ENCODE measurements around the gene ADAMTS3.
A peak's percentile ranks its signal among the peaks of the same experiment; 100 is the strongest.

DNA sequence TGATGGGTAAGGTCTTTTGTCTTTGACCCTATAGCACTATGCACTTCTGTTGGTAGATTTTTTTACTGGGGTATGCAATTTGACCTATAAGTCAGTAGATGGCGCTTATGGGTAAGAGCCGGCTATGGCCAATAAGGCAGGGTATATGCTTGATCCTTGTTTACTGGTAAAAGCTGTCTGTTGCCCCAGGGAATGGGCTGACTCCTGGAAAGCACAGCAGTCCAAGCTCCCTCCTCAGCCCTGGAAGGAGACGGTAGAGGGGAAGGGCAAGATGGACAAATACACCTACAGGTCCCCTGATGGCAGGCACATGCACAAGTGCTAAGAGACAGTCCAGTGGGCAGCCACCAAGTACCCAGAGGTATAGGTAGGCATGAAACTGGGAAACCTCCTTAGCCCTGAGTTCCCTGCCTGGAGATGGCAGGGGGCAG lies 63.7 kb downstream of the ADAMTS3 start:
- TF ChIP-seq, protein P1, sequence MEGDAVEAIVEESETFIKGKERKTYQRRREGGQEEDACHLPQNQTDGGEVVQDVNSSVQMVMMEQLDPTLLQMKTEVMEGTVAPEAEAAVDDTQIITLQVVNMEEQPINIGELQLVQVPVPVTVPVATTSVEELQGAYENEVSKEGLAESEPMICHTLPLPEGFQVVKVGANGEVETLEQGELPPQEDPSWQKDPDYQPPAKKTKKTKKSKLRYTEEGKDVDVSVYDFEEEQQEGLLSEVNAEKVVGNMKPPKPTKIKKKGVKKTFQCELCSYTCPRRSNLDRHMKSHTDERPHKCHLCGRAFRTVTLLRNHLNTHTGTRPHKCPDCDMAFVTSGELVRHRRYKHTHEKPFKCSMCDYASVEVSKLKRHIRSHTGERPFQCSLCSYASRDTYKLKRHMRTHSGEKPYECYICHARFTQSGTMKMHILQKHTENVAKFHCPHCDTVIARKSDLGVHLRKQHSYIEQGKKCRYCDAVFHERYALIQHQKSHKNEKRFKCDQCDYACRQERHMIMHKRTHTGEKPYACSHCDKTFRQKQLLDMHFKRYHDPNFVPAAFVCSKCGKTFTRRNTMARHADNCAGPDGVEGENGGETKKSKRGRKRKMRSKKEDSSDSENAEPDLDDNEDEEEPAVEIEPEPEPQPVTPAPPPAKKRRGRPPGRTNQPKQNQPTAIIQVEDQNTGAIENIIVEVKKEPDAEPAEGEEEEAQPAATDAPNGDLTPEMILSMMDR (IDR thresholded peaks at IDR 0.05), result peak; percentile 29
- no peak for TF ChIP-seq EZH2 (IDR thresholded peaks at IDR 0.05; ENCODE audit: borderline replicate concordance, insufficient read depth, low read depth, low read length, poor library complexity, severe bottlenecking)
